Neural progenitor cell (in vitro differentiated cells): ENCODE data around the gene CFAP221. TPM values are rescaled to one million over a fixed set of nuclear protein-coding genes. Genes with fewer than 3 reads are reported as not detected.

Source experiments
- DNase-seq: peaks from one replicate; pipeline ENCODE4 v3.0.0-alpha.2; 2016; ENCODE audit warnings: low spot score
- H2AFZ ChIP-seq: fragments of 200-600 bp; sonication (generic); replicated peaks from 2 replicates; pipeline ENCODE4 v1.6.1; 2016; ENCODE audit warnings: antibody characterized with exemption
- H3F3A ChIP-seq: fragments of 200-600 bp; sonication (generic); 2 replicates; pipeline ENCODE4 v1.6.1; 2016; ENCODE audit warnings: antibody characterized with exemption, low read depth
- H3K27ac ChIP-seq: fragments of 200-600 bp; sonication (generic); 2 replicates; pipeline ENCODE4 v1.5.1; 2016; ENCODE audit warnings: mild to moderate bottlenecking
- H3K27me3 ChIP-seq: fragments of 200-600 bp; sonication (generic); 2 replicates; pipeline ENCODE4 v1.6.1; 2016; ENCODE audit warnings: mild to moderate bottlenecking, moderate library complexity
- H3K36me3 ChIP-seq: fragments of 200-600 bp; sonication (generic); 2 replicates; pipeline ENCODE4 v1.5.1; 2016
- H3K4me1 ChIP-seq: fragments of 200-600 bp; sonication (generic); 2 replicates; pipeline ENCODE4 v1.6.1; 2016; ENCODE audit warnings: mixed run types
- H3K4me2 ChIP-seq: fragments of 200-600 bp; sonication (generic); 2 replicates; pipeline ENCODE4 v1.6.1; 2016
- H3K4me3 ChIP-seq: fragments of 200-600 bp; sonication (generic); 2 replicates; pipeline ENCODE4 v1.5.1; 2016
- H3K79me2 ChIP-seq: fragments of 200-600 bp; sonication (generic); 2 replicates; pipeline ENCODE4 v1.6.1; 2016; ENCODE audit warnings: low read depth
- H3K9ac ChIP-seq: fragments of 200-600 bp; sonication (generic); 2 replicates; pipeline ENCODE4 v1.6.1; 2016
- H3K9me3 ChIP-seq: fragments of 200-600 bp; sonication (generic); 2 replicates; pipeline ENCODE4 v1.5.1; 2016; ENCODE audit warnings: low read depth
- H4K20me1 ChIP-seq: fragments of 200-600 bp; sonication (generic); 2 replicates; pipeline ENCODE4 v1.6.1; 2016; ENCODE audit warnings: low read depth
- H3K27ac Mint-ChIP-seq: 3 replicates; pipeline ENCODE4 v1.8.0; 2021; ENCODE audit warnings: mixed read lengths
- H3K27me3 Mint-ChIP-seq: 2 replicates; pipeline ENCODE4 v1.8.0; 2022; ENCODE audit warnings: low read depth, mild to moderate bottlenecking, inconsistent platforms, moderate library complexity, mixed read lengths; ENCODE audit not compliant: insufficient read depth
- H3K36me3 Mint-ChIP-seq: 3 replicates; pipeline ENCODE4 v1.8.0; 2021; ENCODE audit warnings: mixed read lengths
- H3K4me1 Mint-ChIP-seq: 3 replicates; pipeline ENCODE4 v1.8.0; 2021; ENCODE audit warnings: mixed read lengths
- H3K4me3 Mint-ChIP-seq: 3 replicates; pipeline ENCODE4 v1.8.0; 2021; ENCODE audit warnings: mild to moderate bottlenecking, moderate library complexity, mixed read lengths
- H3K9me3 Mint-ChIP-seq: 3 replicates; pipeline ENCODE4 v1.8.0; 2020; ENCODE audit warnings: mixed read lengths
- EZH2 ChIP-seq: fragments of 200-600 bp; sonication (generic); IDR thresholded peaks from 2 replicates; pipeline ENCODE4 v1.6.1; 2017; ENCODE audit warnings: antibody characterized with exemption, mild to moderate bottlenecking, moderate library complexity
- EZH2phosphoT487 ChIP-seq: fragments of 200-600 bp; sonication (generic); IDR thresholded peaks from 2 replicates; pipeline ENCODE4 v1.6.1; 2017; ENCODE audit warnings: antibody characterized with exemption
- total RNA-seq: library from RNA; depleted of rRNA; stranded (reverse); fragments of >200 nt; gene quantifications from 2 replicates; pipeline ENCODE4 v1.2.3, GENCODE V29; 2015; ENCODE audit warnings: low replicate concordance
- TF ChIP-seq, protein P1 (sequence below): fragments of 200-600 bp; sonication (generic); IDR thresholded peaks from 2 replicates; pipeline ENCODE4 v1.5.1; 2017; ENCODE audit warnings: antibody characterized with exemption, mild to moderate bottlenecking

The CFAP221 gene
- total RNA-seq, 1 donor from 2014 or later = 1.5 TPM

GRCh38 chr2:119662297-119662696, 118.0 kb downstream of the CFAP221 start:
- Mint-ChIP-seq H3K36me3 (no peaks in the 10 kb centered on the region), H3K27me3 (no peaks in the 10 kb centered on the region)

GRCh38 chr2:119668546-119668945, 124.3 kb downstream of the CFAP221 start:
- peaks cover 15% of the 10 kb centered on the region for H3K4me1 ChIP-seq
- H3K4me1 Mint-ChIP-seq = peaks cover 13% of the 10 kb centered on the region
- peaks cover 2% of the 10 kb centered on the region for H3K27me3 Mint-ChIP-seq
- no peak overlapping the region for H3K27ac ChIP-seq
- no peaks in the 10 kb centered on the region for H3F3A ChIP-seq
- no peaks in the 10 kb centered on the region for H3K79me2 ChIP-seq
- no peak overlapping the region for H2AFZ ChIP-seq
- H3K36me3 Mint-ChIP-seq = no peaks in the 10 kb centered on the region
- no peak overlapping the region for H3K4me2 ChIP-seq
- H3K4me3 Mint-ChIP-seq = no peak overlapping the region
- no peaks in the 10 kb centered on the region for H3K36me3 ChIP-seq
- no peak overlapping the region for H3K9ac ChIP-seq
- no peak overlapping the region for H3K27ac Mint-ChIP-seq
- DNase-seq = no peak
- no peaks in the 10 kb centered on the region for H4K20me1 ChIP-seq
- no peak overlapping the region for H3K4me3 ChIP-seq
- H3K9me3 ChIP-seq = no peaks in the 10 kb centered on the region
- TF ChIP-seq EZH2phosphoT487 = no peak
- TF ChIP-seq, protein P1, sequence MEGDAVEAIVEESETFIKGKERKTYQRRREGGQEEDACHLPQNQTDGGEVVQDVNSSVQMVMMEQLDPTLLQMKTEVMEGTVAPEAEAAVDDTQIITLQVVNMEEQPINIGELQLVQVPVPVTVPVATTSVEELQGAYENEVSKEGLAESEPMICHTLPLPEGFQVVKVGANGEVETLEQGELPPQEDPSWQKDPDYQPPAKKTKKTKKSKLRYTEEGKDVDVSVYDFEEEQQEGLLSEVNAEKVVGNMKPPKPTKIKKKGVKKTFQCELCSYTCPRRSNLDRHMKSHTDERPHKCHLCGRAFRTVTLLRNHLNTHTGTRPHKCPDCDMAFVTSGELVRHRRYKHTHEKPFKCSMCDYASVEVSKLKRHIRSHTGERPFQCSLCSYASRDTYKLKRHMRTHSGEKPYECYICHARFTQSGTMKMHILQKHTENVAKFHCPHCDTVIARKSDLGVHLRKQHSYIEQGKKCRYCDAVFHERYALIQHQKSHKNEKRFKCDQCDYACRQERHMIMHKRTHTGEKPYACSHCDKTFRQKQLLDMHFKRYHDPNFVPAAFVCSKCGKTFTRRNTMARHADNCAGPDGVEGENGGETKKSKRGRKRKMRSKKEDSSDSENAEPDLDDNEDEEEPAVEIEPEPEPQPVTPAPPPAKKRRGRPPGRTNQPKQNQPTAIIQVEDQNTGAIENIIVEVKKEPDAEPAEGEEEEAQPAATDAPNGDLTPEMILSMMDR = no peak
- no peak for TF ChIP-seq EZH2
- H3K9me3 Mint-ChIP-seq = peaks cover 3% of the 10 kb centered on the region
- H3K27me3 ChIP-seq = no peaks in the 10 kb centered on the region

More at GRCh38 chr2:119662297-119662696, 118.0 kb downstream of the CFAP221 start:
- Histone ChIP-seq H3K36me3 (no peaks in the 10 kb centered on the region), H3K4me2 (no peak overlapping the region), H4K20me1 (no peaks in the 10 kb centered on the region), H3K9me3 (no peaks in the 10 kb centered on the region), H2AFZ (no peak overlapping the region), H3K9ac (no peak overlapping the region), H3K79me2 (no peaks in the 10 kb centered on the region), H3K27ac (no peak overlapping the region), H3K4me3 (no peak overlapping the region), H3K4me1 (no peaks in the 10 kb centered on the region), H3F3A (no peaks in the 10 kb centered on the region), H3K27me3 (no peaks in the 10 kb centered on the region)
- no peak for TF ChIP-seq EZH2
- TF ChIP-seq EZH2phosphoT487 = no peak
- TF ChIP-seq, protein P1 = no peak
- no peak for DNase-seq
- H3K27ac Mint-ChIP-seq = no peak overlapping the region
- H3K4me1 Mint-ChIP-seq = peaks cover 2% of the 10 kb centered on the region
- peaks cover 3% of the 10 kb centered on the region for H3K9me3 Mint-ChIP-seq
- H3K4me3 Mint-ChIP-seq = no peak overlapping the region

DNA sequence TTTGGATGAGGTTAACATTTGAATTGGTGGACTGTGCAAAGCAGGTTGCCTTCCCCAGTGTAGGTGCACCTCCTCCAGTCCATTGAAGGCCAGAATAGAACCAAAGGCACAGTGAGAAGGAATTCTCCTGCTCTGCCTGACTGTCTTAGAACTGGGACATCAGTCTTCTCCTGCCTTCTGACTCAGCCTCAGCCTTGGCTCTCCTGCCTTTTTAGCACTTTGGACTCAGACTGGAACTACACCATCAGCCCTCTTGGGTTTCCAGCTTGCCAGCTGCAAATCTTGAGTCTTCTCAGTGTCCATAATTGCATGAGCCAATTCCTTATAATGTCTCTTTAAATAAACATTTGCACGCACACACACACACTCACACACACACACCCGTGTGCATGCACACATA, 126.8 kb downstream of the CFAP221 start:
- Histone ChIP-seq H3K9ac (no peak overlapping the region), H3K27ac (no peak overlapping the region), H3F3A (no peaks in the 10 kb centered on the region), H3K4me2 (no peak overlapping the region), H3K79me2 (no peaks in the 10 kb centered on the region), H3K4me1 (peaks cover 15% of the 10 kb centered on the region), H3K36me3 (no peaks in the 10 kb centered on the region), H2AFZ (no peak overlapping the region), H3K4me3 (no peak overlapping the region), H4K20me1 (no peaks in the 10 kb centered on the region), H3K27me3 (no peaks in the 10 kb centered on the region), H3K9me3 (no peaks in the 10 kb centered on the region)
- no peak overlapping the region for H3K4me3 Mint-ChIP-seq
- no peak overlapping the region for H3K27ac Mint-ChIP-seq
- no peaks in the 10 kb centered on the region for H3K36me3 Mint-ChIP-seq
- TF ChIP-seq, protein P1 = no peak
- TF ChIP-seq EZH2 = no peak
- no peak for TF ChIP-seq EZH2phosphoT487
- H3K27me3 Mint-ChIP-seq = peaks cover 2% of the 10 kb centered on the region
- no peak for DNase-seq
- no peaks in the 10 kb centered on the region for H3K9me3 Mint-ChIP-seq
- peaks cover 13% of the 10 kb centered on the region for H3K4me1 Mint-ChIP-seq
